ENCODE measurements around the gene PI4KA.
"Not testable (repeated sequence)": the region's sequence is repeated elsewhere in the genome, so short reads cannot be mapped to it uniquely, and the experiment has no call there.

Gene PI4KA

DNA sequence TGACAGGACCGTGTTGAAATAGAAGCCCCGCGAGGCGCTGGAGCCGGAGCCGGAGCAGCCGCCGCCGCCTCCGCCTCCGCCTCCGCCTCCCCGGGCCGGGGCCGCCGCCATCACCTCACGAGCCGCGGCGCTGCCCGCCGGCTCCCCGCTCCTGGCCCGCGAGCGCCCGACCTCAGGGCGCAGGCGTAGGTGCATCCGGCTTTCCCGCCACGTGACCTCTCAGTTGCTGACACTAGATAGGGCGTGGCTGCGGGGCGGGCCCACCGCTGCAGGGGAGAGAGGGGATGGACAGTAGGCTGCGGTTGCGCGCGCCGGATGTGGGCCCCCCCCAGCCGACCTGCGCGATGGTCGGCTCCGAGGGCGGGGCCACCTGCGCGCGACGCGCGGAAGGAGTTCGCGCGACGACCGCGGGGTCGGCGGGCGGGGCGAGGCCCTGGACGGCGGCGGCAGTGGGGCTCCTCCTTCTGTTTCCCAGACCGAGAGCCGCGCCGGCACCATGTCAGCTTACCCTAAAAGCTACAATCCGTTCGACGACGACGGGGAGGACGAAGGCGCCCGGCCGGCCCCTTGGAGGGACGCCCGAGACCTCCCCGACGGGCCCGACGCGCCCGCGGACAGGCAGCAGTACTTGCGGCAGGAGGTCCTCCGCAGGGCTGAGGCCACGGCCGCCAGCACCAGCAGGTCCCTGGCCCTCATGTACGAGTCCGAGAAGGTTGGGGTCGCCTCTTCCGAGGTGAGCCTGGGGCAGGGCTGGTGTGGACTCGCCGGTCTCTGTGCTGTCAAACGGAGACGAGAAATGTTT lies at the start of gene PI4KA, which contains the start of gene SNAP29:
TSS of gene PI4KA (minus strand) at position 197 of the 802 bp plus-strand sequence. CDS start at position 111, 86 bp downstream.
TSS of gene SNAP29 (plus strand) at position 393 of the 802 bp plus-strand sequence. CDS start at position 497, 104 bp downstream.
- peak; percentile 96 for DNase-seq

DNA sequence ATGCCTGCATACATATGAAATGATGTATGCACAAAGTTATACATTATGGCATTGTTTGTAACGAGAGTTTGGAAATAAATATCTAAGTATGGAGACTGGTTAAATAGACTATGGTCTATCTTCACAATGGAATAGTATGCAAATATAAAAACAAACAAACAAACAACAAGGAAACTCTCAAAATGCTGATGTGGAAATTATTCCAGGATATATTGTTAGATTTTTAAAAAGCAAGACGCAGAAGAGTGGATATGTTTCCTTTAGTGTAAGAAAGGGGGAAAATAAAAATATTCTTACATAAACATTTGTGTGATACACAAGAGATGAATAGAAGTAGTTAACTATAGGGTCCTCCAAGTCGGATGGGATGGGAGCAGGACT lies 47.8 kb upstream of the PI4KA start:
- DNase-seq: no peak

DNA sequence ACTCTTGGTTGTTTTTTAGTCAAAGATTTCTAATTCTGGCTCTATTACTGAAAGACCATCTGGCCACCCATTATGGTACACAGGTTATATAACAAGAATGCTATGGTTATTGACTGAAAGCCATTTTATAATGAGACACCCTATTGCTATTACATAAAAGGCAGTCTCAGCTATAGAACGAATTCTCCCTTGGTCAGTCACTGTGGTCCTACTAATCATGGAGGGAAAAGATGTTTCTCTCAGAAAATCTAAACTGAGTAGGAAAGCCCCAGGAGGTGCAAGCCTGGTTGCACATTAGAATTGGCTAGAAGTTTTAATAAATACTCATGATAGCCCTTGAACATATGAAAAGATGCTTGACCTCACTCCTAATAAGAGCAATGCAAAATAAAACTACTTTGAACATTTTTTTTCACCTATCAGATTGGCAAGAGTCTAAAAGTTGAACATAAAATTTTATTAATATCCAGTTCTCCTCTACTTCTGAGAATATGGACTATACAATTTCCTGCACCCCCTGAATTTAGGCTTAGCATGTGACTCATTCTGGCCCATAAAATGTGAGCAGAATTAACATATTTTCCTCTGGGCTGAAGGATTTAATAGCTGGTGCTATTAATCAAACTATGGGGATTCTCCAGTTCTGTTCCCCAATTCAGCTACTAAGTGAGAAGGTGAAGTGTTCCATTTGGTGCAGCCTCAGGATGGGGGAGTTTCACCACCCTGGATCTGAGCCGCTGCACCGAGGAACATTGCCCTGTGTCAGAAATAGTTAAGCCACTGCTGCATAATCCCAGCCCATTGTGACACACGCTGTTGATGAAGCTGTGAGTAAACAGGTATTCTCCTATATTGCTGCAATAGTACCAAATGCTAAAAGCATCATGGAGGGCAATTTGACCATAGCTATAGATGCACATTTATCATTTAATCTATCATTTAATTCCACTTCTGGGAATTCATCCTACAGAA lies 47.1 kb upstream of the PI4KA start:
- no peak for DNase-seq

DNA sequence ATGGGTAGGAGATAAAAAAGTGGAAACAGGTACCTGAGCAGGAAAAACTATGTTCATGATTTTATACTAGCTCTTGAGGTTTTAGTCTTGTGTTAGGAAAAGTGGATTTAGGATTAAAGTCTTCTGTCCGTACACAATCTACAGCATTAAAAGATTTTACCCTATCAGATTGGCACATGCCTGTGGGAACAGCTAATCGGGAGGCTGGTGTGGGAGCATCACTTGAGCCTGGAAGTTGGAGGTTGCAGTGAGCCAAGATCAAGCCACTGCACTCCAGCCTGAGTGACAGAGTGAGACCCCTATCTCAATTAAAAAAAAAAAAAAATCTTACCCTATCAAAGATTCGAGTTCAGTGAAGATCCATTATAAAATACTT lies 46.4 kb upstream of the PI4KA start:
- DNase-seq: no peak

DNA sequence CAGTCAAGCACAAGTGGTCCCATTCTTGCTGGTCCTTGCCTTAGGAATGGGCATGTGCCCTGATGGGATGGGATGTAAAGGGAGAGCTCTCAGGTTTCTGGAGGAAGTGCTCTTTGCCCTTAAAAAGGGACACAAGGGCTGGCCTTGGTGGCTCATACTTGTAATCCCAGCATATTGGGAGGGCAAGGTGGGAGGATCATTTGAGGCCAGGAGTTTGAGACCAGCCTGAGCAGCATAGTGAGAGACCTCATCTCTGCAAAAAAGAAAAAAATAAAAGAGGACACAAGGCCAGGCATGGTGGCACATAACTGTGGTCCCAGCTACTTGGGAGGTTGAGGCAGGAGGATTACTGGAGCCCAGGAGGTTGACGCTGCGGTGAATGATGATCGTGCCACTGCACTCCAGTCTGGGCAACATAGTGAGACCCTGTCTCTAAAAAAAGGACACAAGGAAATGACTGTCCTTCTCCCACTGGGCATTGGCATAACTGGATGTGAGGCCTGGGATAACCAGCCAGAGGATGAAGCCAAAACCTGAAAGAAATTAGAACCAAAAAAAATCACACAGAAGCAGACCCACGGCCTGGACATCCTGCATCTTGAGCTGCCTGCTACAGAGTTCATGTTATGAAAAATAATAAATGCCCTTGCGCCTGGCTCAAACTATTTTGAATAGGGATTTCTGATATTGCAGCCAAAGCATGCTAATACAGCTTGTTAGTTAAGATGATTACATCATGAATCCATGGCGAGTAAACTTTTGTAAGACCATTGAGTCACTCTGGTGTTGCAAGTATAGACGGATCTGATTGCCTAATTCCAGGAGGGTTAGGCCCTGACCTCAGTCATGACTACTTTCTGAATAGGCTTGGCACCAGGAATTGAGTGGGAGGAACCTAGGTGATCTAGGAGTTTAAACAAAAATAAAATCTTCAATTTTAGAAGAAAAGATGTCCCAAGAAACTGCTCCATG lies 45.7 kb upstream of the PI4KA start:
- DNase-seq: no peak

DNA sequence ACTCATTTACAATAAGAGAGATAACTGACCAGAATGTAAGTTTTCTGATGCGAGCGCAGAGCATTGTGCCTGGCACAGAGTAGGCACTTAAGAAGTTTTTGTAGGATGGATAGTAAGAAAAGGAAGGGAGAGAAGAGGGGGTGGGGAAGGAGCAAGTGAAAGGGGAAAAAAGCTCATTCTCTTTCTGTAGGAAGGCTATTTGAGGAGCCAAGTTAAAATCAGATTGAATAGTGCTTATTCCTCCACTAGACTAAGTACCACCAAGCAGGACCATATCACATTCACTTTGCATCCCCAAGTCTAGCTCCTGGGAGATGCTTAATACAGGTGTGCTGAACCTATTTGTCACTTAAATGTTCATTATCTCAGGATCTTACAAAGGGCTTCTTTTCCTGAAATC lies 44.5 kb upstream of the PI4KA start:
- no peak for DNase-seq

DNA sequence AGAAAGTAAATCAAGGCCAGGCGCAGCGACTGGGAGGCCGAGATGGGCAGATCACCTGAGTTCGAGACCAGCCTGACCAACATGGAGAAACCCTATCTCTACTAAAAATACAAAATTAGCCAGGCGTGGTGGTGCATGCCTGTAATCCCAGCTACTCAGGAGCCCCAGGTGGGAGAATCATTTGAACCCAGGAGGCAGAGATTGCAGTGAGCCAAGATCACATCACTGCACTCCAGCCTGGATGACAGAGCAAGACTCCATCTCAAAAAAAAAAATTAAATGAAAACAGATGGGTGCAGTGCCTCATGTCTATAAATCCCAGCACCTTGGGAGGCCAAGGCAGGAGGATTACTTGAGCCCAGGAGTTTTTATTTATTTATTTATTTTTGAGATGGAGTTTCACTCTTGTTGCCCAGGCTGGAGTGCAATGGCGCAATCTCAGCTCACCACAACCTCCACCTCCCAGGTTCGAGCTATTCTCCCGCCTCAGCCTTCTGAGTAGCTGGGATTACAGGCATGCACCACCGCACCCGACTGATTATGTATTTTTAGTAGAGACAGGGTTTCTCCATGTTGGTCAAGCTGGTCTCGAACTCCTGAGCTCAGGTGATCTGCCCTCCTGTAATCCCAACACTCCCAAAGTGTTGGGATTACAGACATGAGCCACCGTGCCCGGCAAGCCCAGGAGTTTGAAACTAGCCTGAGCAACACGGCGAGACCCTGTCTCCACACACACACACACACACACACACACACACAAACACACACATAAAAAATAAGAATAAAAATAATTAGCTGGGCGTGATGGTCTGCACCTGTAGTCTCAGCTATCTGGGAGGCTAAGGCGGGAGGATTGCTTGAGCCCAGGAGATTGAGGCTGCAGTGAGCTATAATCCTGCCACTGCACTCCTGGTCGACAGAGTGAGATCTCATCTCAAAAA lies 42.8 kb upstream of the PI4KA start:
- DNase-seq: not testable (repeated sequence)

DNA sequence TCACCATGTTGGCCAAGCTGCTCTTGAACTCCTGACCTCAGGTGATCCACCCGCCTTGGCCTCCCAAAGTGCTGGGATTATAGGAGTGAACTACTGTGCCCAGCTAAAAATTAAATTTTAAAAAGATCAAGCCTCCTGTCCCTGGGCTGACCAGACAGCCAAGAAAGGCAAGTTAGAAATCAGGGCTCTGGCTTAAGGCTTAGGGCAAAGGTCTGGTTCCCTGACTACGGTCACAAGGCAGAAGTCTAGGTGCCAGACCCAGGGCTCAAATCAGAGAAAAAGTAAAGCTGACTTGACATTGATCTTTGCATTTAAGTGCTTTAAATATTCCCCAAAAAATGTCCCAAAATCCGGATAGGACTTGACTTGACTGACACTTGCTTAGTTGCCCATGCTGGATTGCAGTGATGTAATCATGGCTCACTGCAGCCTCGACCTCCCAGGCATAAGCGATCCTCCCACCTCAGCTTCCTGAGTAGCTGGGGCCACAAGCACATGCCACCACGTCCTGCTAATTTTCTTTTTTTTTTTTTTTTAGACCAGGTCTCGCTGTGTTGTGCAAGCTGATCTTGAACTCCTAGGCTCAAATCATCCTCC lies 41.3 kb upstream of the PI4KA start:
- no peak for DNase-seq

DNA sequence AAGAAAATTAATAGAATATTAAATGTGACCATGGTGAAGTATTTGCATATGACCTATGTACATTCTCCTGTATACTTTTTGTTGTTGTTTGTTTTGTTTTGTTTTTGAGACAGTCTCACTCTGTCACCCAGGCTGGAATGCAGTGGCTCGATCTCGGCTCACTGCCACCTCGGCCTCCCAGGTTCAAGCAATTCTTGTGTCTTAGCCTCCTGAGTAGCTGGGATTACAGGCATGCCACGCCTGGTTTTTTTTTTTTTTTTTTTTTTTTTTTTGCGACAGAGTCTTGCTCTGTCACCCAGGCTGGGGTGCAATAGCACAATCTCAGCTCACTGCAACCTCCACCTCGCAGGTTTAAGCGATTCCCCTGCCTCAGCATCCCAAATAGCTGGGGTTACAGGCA lies 39.1 kb upstream of the PI4KA start:
- DNase-seq: not testable (repeated sequence)

DNA sequence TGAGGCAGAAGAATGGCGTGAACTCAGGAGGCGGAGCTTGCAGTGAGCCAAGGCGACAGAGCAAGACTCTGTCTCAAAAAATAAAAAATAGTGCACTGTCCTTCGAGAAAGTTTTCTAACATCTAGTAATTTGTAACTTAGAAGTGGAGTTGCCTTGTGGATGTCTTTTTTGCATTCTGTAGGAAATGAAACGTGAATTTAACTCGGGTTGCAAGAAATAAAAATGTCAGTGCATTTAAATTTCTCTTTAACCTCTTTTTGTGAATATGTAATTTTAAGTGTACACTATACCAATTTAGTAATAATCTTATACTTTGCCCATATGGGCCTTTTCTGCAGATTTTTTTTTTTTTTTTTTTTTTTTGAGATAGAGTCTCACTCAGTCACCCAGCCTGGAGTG lies 32.4 kb upstream of the PI4KA start:
- DNase-seq: no peak

DNA sequence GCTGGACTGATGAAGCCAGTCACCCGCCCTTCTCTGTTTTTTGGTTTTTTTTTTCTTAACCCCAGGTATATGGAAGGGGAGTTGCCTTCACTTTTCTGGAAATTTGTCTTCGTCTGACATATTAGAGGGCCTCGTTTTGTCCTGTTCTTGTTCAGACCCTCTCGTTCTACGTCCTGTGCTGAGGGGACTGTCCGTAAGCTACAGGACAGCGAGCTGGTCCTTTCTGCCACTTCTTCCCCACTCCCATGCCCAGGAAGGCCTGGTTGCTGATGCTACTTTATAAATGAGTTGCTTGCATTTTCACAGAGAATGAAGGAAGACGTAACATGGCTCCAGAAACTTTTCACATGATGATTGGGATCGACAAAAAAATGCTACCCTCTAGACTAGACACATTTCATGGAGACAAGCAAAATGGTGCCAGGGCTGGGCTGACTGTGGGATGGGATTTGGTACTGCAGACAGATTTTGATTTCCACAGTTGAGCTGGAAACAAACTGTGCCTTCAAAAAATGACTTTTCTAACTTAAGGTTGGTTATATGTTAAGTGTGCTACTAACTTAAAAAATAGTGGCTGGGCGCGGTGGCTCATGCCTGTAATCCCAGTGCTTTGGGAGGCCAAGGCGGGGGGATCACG lies 31.4 kb upstream of the PI4KA start:
- no peak for DNase-seq

DNA sequence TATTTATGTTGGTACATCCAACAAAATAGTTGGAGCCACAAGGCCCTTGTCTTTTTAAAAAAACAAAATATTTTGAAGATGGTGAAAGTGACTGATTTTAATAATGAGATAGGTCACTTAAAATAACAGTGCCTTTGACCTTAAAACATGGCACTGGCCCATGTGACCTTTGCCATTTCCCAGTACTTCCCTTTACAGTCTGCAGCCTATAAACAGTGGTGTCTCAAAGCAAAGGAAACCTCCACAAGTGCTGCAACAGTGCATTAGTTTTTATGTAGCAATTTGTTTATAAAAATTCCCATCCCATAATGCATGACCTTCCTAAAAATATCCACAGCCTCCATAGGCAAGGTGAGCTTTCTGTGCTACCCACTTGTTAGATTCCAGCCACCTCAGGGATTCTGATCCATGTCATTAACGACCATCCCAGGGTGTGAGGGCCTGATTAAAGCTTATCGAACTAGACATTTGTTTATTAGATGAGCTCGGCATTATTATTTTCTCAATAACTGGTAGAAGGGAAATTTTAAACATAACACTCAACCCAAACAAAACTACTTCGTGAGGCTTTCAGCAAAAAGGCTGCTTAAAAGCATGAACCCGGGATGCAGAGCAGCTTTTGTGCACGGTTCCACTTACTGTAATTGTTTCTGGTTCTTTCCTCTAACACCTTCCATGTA lies 30.6 kb upstream of the PI4KA start:
- no peak for DNase-seq

DNA sequence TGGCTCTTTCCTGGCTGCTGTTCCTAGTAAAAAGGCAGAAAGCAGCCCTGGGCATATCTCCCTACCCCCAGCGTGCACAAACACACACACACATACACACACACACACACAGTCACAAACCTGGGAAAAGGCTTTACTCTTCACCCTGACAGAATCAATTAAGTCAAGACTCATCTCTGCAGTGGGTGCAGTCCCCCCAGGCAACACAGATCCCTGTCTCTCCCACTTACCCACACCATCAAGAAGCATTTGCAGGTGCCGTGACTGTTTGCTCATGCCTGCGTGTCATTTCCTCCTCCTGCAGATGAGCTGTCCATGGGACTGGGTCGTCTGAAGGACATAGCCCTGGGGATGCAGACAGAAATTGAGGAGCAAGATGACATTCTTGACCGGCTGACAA lies 28.8 kb upstream of the PI4KA start:
- DNase-seq: no peak

DNA sequence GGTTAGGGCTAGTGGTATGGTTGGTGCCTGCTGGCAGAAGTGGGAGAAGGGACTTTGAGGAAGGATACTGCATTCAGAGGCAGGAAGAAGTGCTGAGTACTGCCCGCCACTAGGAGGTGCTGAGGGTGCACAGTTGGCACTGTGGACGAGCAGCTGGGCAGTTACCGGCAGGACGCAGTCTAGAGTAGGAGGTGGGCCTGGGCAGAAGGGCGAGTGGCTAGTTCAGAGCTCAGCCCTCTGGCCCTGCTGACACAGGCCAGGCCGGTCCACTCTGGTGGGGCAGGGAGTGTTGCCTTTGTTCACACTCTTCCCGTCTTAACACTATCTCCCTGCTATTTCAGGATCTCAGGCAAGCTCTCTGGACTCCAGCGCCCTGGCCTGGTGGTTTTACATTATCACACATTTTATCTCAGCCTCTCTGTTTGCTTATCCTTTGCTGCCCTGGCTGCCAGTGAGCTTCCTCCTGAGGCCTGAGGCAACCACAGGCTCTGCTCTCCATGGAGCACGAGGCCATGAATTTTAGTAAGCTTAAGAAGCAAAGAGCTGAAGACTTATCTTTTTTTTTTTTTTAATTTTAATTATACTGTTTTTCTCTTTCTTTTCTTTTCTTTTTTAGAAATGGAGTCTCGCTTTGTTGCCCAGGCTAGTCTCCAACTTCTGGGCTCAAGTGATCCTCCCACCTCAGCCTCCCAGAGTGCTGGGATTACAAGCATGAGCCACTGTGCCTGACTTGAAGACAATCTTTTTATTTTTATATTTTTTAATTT lies 27.1 kb upstream of the PI4KA start:
- DNase-seq: peak; percentile 18 to 35

DNA sequence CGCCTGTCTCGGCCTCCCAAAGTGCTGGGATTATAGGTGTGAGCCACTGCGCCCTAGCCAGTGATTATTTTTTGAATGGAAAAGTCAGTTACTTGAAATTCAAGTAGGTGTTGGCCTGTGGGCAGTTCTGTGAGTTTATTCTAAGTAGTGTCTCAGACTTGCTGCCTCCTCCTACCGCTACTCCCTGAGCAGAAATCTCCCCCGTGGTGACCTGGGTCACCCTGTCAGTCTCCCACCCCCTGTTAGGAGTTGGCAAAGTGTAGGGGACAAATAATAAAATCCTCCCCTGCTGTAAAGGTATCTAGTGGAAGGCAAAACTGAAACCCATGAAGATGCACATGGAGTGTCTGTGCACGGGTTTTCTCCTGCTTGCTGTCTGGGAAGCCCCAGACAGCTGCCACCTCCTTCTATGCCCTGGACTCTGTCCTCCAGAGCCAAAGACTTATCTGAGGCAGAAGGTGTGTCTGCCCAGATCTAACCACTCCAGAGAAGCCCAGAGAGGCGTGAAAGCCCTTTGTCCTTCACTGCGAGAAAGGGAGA lies 26.5 kb upstream of the PI4KA start:
- no peak for DNase-seq

DNA sequence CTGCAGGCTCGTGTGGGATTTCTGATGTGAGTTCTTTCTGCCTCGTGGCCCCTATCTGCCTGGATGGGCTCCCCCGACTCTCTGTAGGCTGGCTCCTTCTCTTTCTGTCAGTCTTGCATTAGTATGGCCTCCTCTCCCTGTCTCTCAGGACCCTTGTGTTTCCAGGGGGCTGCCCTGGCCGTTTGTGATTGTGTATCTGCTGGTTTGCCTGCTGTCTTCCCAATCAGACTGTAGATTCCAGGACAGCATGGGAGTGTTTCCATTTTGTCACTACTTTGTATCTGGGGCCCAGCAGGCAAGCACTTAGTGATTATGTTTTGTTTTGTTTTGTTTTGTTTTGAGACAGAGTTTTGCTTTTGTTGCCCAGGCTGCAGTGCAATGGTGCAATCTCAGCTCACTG lies 25.8 kb upstream of the PI4KA start:
- DNase-seq: no peak

DNA sequence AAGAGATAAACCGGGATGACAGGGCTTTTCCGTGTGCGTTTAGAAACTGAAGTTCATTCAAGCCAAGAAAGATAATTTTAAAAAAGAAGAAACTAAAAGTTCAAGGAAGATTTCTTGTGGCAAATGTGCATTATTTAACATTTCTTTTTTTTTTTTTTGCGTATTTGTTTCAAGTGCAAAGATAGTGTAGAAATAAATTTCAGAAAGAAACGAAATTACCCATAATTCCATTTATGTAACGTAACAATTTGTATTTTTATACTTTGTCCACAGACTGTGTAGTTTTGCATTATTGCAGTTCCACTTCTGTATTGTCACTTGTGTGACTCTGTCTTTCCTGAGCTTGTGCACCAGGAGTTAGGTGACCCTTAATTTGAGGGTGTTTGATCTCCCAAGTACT lies 24.2 kb upstream of the PI4KA start:
- no peak for DNase-seq
